Thyroid gland (tissue), 4 donors: ENCODE data around the gene KREMEN1.

Experiments used
- CTCF ChIP-seq, 6 experiments: fragments of 200-600 bp in 3 of 6; fragments of 450-650 bp in 3 of 6; sonication (generic) in 3 of 6; IDR thresholded peaks; one replicate each; pipeline ENCODE4 v1.5.1; 2016 to 2019; ENCODE audit warnings: antibody characterized with exemption in 6 of 6, mild to moderate bottlenecking in 2 of 6, inconsistent platforms in 1 of 6, moderate library complexity in 1 of 6
- POLR2A ChIP-seq, 2 donors: fragments of 450-650 bp; IDR thresholded peaks; one replicate each; pipeline ENCODE4 v1.6.1; 2017; ENCODE audit warnings: antibody characterized with exemption in 2 of 2, mild to moderate bottlenecking in 2 of 2, moderate library complexity in 1 of 2

- no peak for TF ChIP-seq CTCF (IDR thresholded peaks at IDR 0.05)
- no peak for TF ChIP-seq POLR2A (IDR thresholded peaks at IDR 0.05)
Observed at GRCh38 chr22:29121124-29121523, 48.3 kb downstream of the KREMEN1 start.
